Measurements from ENCODE around the gene FETUB.

DNA sequence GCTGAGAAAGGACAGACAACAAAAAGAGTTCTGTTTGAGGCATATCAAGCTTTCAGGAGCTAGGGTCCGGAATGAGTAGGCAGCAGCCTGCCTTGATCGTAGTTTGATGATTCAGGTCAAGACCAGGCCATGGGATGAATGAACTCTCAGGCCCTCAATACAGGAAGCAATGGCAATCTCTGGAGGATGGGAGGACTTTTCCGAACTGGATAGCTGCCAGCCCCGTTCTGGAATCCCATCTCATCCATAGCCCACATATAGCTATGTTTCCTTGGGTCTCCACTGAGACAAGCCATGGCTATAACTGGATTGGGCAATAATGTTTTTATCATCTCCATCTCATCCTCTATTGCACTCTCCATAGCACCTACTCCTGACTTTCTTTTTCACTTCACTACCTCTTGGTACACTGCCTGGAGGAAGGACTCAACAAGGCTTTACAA, 14.6 kb upstream of the FETUB start:
- TF ChIP-seq, protein P1, sequence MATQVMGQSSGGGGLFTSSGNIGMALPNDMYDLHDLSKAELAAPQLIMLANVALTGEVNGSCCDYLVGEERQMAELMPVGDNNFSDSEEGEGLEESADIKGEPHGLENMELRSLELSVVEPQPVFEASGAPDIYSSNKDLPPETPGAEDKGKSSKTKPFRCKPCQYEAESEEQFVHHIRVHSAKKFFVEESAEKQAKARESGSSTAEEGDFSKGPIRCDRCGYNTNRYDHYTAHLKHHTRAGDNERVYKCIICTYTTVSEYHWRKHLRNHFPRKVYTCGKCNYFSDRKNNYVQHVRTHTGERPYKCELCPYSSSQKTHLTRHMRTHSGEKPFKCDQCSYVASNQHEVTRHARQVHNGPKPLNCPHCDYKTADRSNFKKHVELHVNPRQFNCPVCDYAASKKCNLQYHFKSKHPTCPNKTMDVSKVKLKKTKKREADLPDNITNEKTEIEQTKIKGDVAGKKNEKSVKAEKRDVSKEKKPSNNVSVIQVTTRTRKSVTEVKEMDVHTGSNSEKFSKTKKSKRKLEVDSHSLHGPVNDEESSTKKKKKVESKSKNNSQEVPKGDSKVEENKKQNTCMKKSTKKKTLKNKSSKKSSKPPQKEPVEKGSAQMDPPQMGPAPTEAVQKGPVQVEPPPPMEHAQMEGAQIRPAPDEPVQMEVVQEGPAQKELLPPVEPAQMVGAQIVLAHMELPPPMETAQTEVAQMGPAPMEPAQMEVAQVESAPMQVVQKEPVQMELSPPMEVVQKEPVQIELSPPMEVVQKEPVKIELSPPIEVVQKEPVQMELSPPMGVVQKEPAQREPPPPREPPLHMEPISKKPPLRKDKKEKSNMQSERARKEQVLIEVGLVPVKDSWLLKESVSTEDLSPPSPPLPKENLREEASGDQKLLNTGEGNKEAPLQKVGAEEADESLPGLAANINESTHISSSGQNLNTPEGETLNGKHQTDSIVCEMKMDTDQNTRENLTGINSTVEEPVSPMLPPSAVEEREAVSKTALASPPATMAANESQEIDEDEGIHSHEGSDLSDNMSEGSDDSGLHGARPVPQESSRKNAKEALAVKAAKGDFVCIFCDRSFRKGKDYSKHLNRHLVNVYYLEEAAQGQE (IDR thresholded peaks at IDR 0.05; ENCODE audit: insufficient replicate concordance, low read depth), result no peak
- TF ChIP-seq, protein P2, sequence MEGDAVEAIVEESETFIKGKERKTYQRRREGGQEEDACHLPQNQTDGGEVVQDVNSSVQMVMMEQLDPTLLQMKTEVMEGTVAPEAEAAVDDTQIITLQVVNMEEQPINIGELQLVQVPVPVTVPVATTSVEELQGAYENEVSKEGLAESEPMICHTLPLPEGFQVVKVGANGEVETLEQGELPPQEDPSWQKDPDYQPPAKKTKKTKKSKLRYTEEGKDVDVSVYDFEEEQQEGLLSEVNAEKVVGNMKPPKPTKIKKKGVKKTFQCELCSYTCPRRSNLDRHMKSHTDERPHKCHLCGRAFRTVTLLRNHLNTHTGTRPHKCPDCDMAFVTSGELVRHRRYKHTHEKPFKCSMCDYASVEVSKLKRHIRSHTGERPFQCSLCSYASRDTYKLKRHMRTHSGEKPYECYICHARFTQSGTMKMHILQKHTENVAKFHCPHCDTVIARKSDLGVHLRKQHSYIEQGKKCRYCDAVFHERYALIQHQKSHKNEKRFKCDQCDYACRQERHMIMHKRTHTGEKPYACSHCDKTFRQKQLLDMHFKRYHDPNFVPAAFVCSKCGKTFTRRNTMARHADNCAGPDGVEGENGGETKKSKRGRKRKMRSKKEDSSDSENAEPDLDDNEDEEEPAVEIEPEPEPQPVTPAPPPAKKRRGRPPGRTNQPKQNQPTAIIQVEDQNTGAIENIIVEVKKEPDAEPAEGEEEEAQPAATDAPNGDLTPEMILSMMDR (IDR thresholded peaks at IDR 0.05; ENCODE audit: insufficient read depth, low read length), result no peak
- TF ChIP-seq POLR2AphosphoS5 (IDR thresholded peaks at IDR 0.05; ENCODE audit: low read depth) (no peak), GABPA (IDR thresholded peaks at IDR 0.05; ENCODE audit: low read depth) (no peak), SPI1 (IDR thresholded peaks at IDR 0.05; ENCODE audit: borderline replicate concordance, low read depth) (no peak)
